ENCODE results near the gene B4GALT1.

- TF ChIP-seq POLR2A (IDR thresholded peaks at IDR 0.05; ENCODE audit: low read length) (no peak), GATA1 (IDR thresholded peaks at IDR 0.05; ENCODE audit: low read depth, low read length) (no peak)
Observed at GRCh38 chr9:33104401-33104800, 62.7 kb downstream of the B4GALT1 start.
